GM04503 (cell line): ENCODE measurements around the gene TRIM8.

Source experiments
- DNase-seq: peaks from one replicate; pipeline ENCODE4 v3.0.0-alpha.2; 2012; ENCODE audit warnings: low read depth

The TRIM8 gene

DNA sequence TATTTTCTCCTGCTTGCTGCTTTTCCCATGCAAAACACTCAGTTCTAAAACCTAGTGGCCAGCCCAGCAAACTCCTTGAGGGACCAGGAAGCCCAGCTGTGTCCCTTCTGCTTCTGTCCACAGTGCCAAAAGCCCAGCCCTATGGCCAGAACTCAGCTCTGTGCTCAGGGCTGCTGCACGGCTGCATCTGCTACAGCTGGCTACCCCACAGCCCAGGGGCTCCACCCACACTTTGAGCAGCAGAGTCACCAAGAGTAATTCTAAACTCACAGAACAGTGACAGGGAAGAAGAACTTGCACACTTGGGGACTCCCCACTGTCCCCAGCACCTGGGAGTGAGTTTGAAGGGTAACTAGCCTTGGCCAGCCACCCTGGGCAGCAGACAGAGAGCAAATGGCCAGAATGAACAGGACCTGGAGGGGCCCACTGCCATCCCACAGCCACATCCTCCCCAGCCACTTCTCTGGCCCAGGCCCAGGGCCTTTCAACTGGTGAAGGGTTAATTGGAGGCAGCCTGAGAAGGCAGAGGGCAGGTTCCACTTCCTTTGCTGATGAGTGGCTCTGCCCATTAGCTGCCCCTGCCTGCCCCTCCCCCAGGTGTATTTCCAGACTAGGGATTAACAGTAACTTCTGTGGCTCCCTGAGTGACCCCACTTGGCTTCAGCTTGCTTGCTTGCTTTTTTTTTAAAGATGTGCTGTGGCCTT is 28.1 kb upstream of the TRIM8 start:
- no peak for DNase-seq

DNA sequence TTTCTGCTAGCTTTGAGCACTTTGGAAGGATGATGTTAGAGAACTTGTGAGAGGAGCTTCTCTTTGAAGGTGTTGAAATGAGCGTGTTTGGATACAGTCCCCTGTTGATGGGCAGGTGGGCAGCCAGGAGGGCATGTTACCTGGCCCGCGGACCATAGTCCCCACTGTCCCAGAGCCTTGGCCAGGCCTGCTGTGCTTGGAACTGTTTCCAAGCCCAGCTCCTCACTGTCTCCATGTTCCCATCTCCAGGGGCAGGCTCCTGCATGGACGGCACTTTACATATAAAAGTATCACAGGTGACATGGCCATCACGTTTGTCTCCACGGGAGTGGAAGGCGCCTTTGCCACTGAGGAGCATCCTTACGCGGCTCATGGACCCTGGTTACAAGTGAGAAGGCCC is 27.2 kb upstream of the TRIM8 start:
- DNase-seq: no peak

DNA sequence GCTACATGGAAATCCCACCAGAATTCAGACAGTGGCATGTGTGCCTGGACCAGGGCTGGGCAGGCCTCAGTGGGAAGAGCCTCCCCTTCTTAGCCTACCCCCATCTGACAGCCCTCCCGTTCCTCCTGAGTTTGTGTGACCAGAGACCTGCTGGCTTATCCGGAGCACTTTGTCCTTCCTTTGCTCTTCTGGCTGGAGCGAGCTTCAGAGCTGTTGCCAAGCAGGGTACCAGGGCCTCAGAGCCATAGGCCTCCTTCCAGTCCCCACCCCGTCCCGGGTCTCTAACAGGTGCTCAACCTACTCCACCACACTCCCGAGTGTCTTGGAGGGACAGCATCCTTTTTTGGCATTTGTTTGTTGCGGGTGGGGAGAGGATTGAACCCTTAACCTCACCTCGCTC is 26.5 kb upstream of the TRIM8 start:
- DNase-seq: no peak

DNA sequence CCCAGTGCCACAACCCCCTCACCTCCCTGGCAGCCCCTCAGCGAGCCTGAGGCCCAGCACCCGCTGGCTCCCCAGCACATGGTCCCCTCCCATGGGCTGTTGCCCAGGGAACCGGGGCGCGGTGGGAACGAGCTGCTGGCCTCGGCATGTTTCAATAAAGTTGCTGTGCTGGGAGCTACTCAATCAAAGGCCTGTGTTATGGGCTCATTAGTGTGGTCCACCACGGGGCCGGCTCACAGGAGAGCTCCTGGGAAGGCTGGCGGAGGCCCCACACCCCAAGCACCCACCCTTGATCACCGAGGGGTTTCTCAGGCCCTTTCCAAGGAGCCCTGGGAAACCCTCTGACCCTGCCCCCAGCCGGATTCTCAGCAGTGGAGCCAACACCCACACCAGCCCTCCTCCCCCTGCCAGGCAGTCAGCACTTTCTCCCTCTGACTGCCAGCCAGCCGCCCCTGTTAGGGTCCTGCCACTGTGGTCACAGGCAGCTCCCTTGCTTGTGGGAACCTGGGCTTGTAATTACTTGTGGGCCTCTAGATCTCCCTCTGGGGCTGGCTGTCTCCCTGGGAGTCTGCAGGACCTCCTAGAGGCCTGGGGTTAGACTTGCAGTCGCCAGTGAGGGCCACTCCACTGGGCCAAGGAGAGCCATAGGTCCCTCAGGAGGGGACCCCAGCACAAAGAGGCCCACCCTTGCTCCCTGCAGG is 24.8 kb upstream of the TRIM8 start:
- DNase-seq: no peak

DNA sequence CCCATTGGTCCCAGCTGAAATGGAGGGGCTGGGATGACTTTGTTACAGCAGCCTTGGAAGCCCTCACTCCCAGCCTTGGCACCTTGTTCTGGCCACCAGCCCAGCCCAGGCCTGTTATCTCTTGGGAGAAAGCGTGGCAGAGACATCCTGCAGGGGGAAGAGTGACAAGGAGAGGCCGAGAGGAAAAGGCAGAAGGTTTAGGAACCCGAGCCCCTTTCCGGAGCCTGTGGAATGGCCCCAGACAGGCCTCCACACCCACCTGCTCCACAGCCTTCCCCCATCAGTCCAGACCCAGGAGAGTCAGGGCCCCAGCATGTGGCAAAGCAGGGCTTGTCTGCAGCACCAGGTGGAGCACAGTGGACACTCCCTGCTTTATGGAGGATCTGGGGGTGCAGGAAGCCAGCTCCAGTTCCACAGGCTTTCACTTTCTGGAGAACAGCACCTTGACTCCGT is 24.1 kb upstream of the TRIM8 start:
- no peak for DNase-seq

DNA sequence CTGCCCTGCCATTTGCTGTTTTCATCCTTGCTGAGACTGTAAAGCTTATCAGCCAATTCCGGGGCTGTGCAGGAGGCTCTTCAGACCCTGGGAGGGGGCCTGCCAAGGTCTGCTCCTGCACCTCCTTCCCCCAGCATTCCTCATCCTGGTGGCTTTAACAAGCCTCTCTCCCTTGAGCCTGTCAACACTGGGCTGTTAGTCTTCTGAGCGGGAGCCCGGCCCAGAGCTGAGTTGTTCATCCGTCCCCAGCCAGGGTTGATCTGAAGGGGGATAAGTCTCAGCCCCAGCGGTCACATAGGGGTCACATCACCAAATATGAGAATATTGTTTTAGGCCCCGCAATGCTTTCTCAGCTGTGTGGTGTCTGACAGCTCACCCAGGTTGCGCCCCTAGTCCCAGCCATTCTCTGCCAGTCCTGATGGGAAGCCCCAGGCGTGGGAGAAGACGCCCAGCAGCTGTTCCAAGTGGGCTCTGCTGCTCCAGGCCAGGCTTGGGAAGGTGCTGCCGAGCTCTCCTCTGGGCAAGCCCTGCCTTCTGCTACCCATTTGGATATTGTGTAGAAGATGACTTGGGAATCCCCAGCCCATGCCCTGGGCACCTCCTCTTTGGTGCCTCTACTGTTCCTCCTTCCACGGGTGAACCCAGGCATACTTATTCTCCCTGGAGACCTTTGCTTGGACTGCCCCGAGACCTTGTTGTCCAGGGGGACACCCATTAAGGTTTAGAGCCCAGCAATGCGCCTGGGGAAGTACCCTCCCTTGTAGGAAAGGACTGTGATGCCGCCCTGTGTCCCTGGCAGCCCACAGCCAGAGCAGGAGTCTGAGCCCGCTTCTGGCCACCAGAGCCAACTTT is 23.5 kb upstream of the TRIM8 start:
- no peak for DNase-seq

DNA sequence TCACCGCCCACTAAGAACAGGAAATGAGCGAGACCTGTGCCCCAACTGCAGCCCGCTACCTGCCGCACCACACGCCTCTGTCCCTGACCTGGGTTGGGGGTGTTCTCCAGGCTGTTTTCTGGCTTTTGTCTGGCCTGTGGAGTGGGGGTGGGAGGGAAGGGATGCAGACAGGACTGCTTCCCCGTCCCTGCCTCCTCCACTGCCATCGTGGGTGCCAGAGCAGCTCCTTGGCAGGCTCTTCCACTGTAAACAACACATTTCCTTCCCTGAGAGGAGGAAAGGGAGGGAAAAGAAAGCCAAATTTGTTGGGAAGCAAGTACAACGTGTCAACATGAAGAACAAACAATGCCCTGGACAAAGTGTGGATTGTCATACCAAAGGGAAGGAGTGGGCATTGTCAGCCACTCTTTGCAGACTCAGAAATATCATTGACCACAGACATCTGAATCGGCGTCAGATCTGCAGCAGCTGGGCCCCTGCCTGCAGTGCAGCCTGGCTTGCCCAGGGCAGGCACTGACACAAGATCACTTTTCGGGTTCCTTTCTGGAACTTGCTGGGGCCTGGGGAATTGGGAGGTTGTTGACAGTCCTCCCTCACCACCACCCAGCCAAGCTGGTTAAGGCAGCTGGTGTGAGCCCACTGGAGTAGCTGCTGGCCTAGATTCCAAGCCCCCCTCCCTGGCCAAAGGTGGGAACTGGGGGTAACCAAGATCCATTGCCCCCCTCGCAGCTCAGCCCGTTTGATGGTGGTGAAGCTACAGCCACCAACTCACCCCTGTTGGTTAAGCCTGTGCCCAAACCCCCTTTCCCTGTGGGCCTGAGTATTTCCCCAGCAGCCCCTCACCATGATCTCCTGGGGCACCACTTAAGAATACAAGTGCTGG is 22.6 kb upstream of the TRIM8 start:
- DNase-seq: no peak

DNA sequence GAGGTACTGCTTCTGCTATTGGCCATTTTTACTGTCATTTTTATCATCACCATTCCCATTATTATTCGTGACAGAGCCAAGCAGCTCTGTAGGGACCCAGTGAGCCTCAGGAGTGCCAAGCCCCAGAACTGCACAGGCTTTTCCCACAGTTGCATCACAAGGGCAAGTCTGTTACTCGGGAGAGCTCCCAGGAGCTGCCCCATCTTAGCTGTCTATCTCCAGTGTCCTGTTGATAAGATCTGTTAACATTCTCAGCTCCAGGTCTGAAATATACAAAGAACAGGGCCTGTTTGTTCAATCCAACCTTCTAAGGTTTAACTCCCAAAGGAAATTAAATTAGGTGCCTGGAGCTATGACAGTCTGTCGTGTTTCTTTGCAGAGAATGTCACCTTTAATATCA is 20.2 kb upstream of the TRIM8 start:
- no peak for DNase-seq

DNA sequence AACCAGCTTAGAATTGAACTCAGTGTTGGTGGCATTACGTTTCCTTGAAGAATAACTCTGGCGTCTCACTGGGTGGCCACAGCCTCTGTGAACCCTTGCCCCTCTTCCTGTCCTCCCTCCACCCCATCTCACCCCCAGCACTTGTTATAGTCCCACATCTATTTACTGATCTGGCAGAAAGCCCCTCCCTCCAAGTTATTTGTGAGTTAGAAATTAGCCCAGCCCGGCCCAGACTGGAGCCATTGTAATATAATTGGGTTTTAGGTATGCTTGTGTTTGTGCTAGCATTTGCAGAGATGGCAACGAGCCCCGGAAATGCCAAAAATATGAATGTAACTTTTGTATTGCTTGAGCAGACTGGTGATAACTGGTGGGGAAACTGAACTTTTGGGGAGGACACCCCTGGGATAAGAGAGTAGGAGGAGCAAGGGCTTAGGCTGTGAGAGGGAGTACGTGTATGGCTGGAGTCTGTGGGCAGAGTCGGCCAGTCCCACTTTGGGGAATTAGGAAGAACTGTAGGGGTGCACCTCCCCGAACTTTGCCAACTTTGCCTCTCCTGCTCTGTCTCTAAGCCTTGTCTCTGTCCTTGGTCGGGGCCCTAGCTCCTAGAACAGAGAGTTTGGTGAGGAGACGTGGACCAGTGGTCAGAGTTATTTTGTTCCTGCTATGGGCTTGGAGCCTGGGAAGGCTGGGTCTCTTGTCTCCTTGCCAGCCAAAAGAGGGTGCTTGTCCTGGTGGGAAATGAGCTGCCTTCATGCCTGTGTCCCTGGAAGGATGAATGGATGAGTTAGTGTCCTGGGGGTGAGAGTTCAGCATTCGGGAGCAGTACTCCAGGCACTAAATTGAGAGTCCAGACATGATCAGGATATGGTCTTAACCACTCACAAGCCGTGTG is 19.3 kb upstream of the TRIM8 start:
- no peak for DNase-seq

DNA sequence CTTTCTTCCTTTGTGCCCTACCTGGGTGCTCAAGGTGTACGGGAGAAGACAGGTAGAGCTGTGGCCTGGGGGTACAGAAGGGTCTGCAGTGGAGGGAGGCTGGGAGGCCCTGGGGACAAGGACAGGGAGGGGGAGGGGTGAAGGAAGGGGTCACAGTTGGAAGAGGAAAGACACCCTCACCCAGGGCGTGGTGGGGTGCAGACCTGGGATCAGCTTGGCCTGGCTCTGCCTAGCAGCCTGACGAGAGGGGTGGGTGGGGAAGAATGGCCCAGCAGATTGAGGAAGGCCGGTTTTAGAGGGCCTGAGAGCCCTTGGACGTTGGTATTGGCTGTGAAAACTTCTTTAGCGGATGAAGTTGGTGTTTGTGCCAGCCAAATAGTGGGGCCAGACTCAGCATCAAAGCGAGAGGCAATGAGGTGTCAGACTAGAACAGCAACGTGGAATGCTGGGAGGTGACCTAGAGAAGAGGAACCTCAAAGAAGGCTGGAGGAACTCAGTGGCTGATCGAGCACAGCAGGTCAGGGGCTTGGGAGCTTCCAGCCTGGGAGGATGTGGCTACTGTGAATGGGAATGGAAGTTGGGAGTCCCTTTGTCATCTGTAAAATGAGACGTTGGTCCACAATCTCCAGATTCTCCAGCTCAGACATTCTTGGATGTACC is 18.1 kb upstream of the TRIM8 start:
- DNase-seq: no peak

DNA sequence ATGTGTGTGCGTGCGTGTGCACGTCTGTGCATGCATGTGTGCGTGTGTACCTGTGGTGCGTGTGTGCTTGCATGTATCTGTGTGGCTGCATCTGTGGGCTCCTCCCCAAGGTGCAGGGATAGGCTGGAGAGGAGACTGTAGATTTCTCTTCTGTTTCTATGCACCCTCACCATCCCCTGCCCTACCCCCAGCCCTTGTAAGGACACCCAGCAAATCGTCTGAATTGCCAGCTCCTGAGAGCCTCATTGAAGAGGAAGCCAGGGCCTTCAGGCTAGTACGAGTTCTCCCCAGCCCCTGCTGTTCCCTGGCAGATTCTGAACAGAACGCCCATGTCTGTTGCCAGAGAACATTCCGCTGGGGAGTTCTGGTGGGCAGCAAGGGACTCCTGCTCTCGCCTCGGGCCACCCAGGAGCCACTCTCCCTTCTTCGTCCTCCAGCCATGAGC is 17.0 kb upstream of the TRIM8 start:
- DNase-seq: no peak

DNA sequence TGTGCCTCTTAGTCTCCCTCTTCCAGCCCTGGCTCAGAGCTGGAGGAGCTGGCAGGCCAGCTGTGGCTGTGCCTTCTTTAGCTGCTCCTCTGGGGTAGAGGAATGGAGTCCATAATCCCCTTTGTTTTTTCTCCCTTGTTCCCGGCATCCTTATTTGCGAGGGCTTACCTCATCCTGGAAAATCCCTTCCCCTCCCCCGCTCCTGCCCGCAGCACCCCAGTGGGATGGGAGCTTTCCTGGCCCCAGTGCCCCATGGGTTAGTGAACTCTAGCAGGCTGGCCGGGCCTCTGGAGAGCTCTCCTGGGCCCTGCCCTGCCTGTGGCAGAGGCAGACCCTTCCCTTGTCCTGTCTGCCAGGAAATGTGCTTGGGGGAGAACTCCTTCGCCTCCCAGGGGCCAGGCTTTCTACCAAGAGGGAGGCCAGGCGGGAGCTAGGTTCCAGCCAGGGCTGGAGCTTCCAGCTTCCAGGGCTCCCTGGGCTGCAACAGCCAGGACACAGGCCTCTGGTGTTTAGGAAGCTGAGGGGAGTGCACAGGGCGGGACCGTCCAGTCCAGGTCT is 16.5 kb upstream of the TRIM8 start:
- no peak for DNase-seq

DNA sequence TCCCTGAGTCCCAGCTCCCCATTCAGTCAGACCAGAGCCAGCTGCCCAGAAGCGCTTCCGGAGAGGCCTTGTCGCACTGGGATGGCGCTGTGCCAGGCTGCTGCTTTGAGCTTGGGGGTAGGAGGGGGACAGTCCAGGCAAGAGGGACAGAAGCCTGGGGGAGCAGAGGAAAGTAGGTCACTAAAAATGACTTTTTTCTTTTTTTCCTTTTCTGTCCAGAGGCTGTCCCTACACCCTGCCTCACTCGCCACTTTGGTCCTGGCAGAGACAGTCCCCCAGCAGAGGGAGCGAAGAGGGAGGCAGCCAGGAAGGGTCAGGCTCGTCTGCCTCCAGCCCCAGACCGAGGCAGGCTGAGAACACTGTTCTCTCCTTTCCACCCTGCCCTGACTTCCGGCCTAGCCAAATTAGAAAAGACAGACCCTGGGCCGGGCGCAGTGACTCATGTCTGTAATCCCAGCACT is 15.8 kb upstream of the TRIM8 start:
- no peak for DNase-seq

DNA sequence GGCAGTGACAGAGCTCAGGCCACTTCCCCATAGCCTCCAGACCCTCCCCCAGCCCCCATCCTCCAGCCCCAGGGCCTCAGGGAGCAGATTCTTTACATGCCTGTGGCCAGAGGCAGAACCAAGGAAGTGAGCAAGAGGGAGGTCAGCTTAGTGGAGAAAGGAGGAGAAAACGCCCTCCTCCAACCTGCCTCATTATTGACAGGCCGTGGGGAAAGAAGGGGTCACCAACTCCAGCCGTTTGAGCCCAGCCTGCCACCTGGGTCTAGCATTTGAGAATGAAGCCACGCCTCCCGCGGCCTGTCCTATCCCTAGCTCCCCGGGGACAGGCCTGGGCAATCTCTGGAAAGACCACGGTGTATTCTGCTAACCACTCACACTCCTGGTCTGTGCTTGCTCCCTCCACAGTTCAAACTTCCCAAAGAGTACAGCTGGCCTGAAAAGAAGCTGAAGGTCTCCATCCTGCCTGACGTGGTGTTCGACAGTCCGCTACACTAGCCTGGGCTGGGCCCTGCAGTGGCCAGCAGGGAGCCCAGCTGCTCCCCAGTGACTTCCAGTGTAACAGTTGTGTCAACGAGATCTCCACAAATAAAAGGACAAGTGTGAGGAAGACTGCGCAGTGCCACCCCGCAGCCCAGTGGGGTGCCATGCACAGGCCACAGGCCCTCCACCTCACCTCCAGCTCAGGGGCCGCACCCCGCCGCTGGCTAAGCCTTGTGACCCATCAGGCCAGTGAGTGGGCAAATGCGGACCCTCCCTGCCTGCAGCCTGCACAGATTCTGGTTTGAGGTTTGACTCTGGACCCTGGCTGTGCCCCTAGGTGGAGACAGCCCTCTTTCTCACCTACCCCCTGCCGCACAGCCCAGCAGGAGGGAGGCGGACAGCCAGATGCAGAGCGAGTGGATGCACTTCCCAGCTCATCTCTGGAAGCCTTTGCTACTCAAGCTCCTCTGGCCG is 14.3 kb upstream of the TRIM8 start:
- peak; percentile 78 for DNase-seq

DNA sequence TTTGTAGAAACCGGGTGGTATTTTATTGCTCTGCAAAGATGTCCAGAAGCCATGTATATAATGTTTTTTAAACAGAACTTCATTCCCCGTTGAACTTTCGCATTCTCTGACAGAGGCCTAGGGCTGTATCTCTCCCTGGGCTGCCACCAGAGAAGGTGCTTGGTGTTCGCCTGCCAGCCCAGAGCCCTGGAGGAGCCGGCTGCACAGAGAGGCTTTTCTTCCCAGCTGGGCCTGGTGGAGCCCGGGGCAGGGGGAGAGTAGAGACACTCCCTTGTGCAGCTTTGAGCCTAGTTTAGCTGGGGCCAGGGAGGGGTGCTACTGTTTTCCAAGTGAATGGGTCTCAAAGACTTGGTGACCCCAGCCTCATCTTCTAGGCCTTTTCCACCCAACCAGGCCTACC is 13.6 kb upstream of the TRIM8 start:
- no peak for DNase-seq

DNA sequence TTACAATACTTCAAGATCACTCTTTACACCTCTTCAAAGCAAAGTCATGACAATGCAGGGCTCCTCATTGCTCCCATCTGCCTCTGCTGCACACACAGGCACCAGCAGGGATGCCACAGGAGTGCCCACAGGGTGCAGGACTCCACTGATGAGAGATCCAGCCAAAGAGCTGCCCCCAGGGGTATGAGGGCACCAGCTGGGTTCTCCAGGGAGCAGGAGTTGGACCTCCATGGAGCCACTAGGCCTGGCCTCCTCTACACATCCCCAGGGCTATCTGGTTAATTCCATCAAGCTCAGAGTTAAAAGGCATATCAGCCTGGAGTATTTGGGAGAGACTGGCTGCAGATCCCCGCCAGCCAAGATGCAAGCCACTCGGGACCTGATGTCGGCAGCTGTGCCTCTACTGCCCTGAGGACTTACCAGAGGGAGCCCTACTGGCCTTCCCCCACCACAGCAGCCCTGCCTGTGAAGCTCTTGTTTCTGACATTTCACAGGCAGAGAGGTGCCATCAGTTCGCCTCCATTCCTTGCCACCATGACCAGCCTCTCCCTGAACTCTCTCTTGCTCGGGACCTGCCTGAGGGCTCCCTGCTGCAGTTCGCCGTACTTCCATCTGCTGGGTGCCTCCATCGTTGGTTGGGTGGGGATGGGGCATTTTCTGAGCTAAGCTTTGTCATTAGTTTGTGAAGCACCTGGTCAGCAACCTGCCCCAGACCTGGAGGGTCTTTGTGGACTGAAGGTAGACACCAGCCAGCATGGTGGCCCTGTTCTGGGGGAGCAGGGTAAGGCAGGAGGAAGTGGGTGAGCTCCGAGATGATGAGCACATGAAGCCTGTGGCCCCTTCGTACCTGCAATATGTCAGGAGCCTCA is 12.5 kb upstream of the TRIM8 start:
- no peak for DNase-seq

DNA sequence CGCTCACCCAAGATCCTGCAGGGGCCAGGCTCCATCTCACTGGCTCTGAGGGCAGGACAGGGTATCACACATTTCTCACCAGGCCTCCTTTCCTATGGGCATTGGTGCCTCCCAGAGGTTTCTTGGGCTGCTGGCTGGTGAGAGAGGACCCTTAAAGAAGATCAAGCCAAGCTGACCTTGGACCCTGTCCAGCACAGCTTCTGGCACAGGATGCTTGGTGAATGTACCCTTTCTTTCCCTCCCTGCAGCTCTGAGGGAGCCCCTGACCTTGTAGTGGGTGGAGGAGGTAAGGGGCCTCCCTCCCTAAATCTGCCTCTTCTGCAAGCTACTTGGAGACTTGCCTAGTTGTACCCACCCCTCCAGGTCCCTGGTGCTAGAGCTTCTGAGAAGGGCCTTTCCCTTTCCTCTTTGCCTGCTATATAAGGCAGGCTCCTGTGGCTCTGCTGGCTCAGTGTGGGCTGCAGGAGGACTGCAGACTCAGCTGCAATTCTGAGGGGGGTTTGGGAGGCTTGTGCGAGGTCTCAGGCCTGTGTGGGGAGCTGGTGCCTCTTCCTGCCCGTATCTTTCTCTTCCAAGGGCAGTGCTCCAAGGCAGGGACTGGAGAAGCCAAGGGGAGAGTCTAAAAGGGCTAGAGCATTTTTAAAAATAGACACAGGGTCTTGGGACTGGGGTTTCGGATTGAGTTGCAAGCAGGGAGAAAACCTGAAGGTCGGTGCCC is 11.7 kb upstream of the TRIM8 start:
- DNase-seq: no peak
